Aorta (tissue), 5 donors: ENCODE measurements around the gene ACSL5. TPM values are rescaled to one million over a fixed set of nuclear protein-coding genes. Genes with fewer than 3 reads are reported as not detected.

Experiments used
- ATAC-seq: fragments of 200-7000 bp; cut with Tn5 transposase; one replicate; pipeline ENCODE4 v1.9.1; 2022; ENCODE audit warnings: moderate library complexity; ENCODE audit not compliant: low FRiP score
- DNase-seq, 2 donors: peaks; one replicate each; pipeline ENCODE4 v3.0.0-alpha.2; 2020
- H3K27ac ChIP-seq, 2 donors: one replicate each; pipeline ENCODE4 v1.5.1; 2013; ENCODE audit warnings: low read length in 2 of 2, mild to moderate bottlenecking in 2 of 2, moderate library complexity in 2 of 2, control low read depth in 1 of 2, inconsistent platforms in 1 of 2, low read depth in 1 of 2
- H3K27me3 ChIP-seq, 2 donors: one replicate each; pipeline ENCODE4 v1.6.1; 2013; ENCODE audit warnings: control low read depth in 1 of 2, low read length in 1 of 2, mild to moderate bottlenecking in 1 of 2, moderate library complexity in 1 of 2; ENCODE audit not compliant: insufficient read depth in 2 of 2, control insufficient read depth in 1 of 2
- H3K36me3 ChIP-seq, 2 donors: one replicate each; pipeline ENCODE4 v1.6.1; 2013; ENCODE audit warnings: control low read depth in 1 of 2, low read length in 1 of 2, mild to moderate bottlenecking in 1 of 2; ENCODE audit not compliant: insufficient read depth in 2 of 2, control insufficient read depth in 1 of 2
- H3K4me1 ChIP-seq, 2 donors: one replicate each; pipeline ENCODE4 v1.6.1; 2013; ENCODE audit warnings: low read length in 2 of 2, control low read depth in 1 of 2, mild to moderate bottlenecking in 1 of 2, moderate library complexity in 1 of 2; ENCODE audit not compliant: insufficient read depth in 2 of 2, control insufficient read depth in 1 of 2
- H3K4me3 ChIP-seq, 2 donors: one replicate each; pipeline ENCODE4 v1.5.1; 2013; ENCODE audit warnings: low read length in 2 of 2, control low read depth in 1 of 2, mild to moderate bottlenecking in 1 of 2
- H3K9me3 ChIP-seq: one replicate; pipeline ENCODE4 v1.6.1; 2013; ENCODE audit warnings: mild to moderate bottlenecking, low read length; ENCODE audit not compliant: control insufficient read depth
- WGBS, 2 donors: extraction: QIAGEN DNeasy Blood & Tissue Kit; methylation state at CpG; one replicate each; pipeline ENCODE4 v1.1.7; 2013; 5-methylcytosine and 5-hydroxymethylcytosine counted together
- intact Hi-C, 2 donors: fragments of 100-400 bp; cut with DNase I; formaldehyde crosslinking; loops; one replicate each; pipeline versions ENCODE4 v1.14.2 to v1.15.0; 2022
- polyA plus RNA-seq, 2 donors: library from polyadenylated mRNA; stranded (reverse); fragments of 200-250 nt; gene quantifications; one replicate each; pipeline ENCODE4 v1.2.3, GENCODE V29; 2013
- total RNA-seq, 2 donors: library from RNA; stranded (reverse); fragmentation: NEBNext Ultra II Directional; extraction: Animal tissue kit (Norgen Biotek cat#: 25700); gene quantifications; one replicate each; pipeline ENCODE4 v1.2.1, GENCODE V29; 2021
- donor health status: healthy with polysubstance abuse.
- donor health status: Bipolar disorder and iron deficiency.
- donor health status: DM: no; HTN: no; CAD: no.
- donor health status: DM: no; HTN: no; CAD: no.
- donor health status: DM: yes; HTN: yes; CAD: no.

ACSL5 gene
- total and polyA plus RNA-seq, 4 donors, result 0.92 to 18.7 (median 15.9) TPM

- no peak for ATAC-seq
- 90 to 91% methylated on average over 1 of the region's 1 CpG for WGBS, 2 donors
- DNase-seq, result no peak
- Histone ChIP-seq H3K9me3 (no peaks in the 10 kb centered on the region), H3K4me3 (no peak overlapping the region), H3K27ac (no peak overlapping the region), H3K27me3 (no peaks in the 10 kb centered on the region), H3K4me1 (no peaks in the 10 kb centered on the region), H3K36me3 (peaks cover 0 to 2% of the 10 kb centered on the region in 2 donors)
- intact Hi-C loops, result no loop called here
Observed at GRCh38 chr10:112407696-112408095, 33.8 kb downstream of the ACSL5 start.

GRCh38 chr10:112409299-112409698 lies 35.4 kb downstream of the ACSL5 start:
- Histone ChIP-seq H3K4me3 (no peak overlapping the region), H3K4me1 (no peaks in the 10 kb centered on the region), H3K27me3 (no peaks in the 10 kb centered on the region), H3K27ac (no peak overlapping the region), H3K9me3 (no peaks in the 10 kb centered on the region), H3K36me3 (peaks cover 0 to 2% of the 10 kb centered on the region in 2 donors)
- ATAC-seq (no peak), DNase-seq (no peak)
- intact Hi-C loops, result no loop called here
- 59% methylated on average over 2 of the region's 2 CpGs for WGBS, 2 donors

GRCh38 chr10:112409755-112410154 lies 35.8 kb downstream of the ACSL5 start:
- H3K9me3 ChIP-seq, result no peaks in the 10 kb centered on the region
- no peak for ATAC-seq
- H3K36me3 ChIP-seq, result peaks cover 0 to 2% of the 10 kb centered on the region in 2 donors
- H3K27ac ChIP-seq, result no peak overlapping the region
- H3K4me1 ChIP-seq, result no peaks in the 10 kb centered on the region
- no peaks in the 10 kb centered on the region for H3K27me3 ChIP-seq
- H3K4me3 ChIP-seq, result no peak overlapping the region
- intact Hi-C loops, result no loop called here
- DNase-seq, result no peak
- 51 to 56% methylated on average over 4 of the region's 4 CpGs for WGBS, 2 donors

- no peak for ATAC-seq
- intact Hi-C loops, result no loop called here
- Histone ChIP-seq H3K9me3 (no peaks in the 10 kb centered on the region), H3K27me3 (no peaks in the 10 kb centered on the region), H3K4me3 (no peak overlapping the region), H3K4me1 (no peaks in the 10 kb centered on the region), H3K27ac (no peak overlapping the region), H3K36me3 (peaks cover 0 to 2% of the 10 kb centered on the region in 2 donors)
- 79 to 92% methylated on average over 2 of the region's 2 CpGs for WGBS, 2 donors
- no peak for DNase-seq
Observed at GRCh38 chr10:112412696-112413095, 38.8 kb downstream of the ACSL5 start.

- DNase-seq (no peak), ATAC-seq (no peak)
- H3K9me3 ChIP-seq, result no peaks in the 10 kb centered on the region
- intact Hi-C loops, result no loop called here
- no peaks in the 10 kb centered on the region for H3K27me3 ChIP-seq
- no peaks in the 10 kb centered on the region for H3K36me3 ChIP-seq
- no peak overlapping the region for H3K4me3 ChIP-seq
- H3K27ac ChIP-seq, result no peak overlapping the region
- H3K4me1 ChIP-seq, result no peaks in the 10 kb centered on the region
- WGBS, 2 donors, result 86 to 90% methylated on average over 3 of the region's 3 CpGs
Observed at GRCh38 chr10:112421731-112422130, 47.8 kb downstream of the ACSL5 start.

GRCh38 chr10:112424651-112425050 lies 50.7 kb downstream of the ACSL5 start:
- no peaks in the 10 kb centered on the region for H3K9me3 ChIP-seq
- H3K36me3 ChIP-seq, result no peaks in the 10 kb centered on the region
- DNase-seq (no peak), ATAC-seq (no peak)
- intact Hi-C loops, result no loop called here
- H3K4me3 ChIP-seq, result no peak overlapping the region
- WGBS, 2 donors, result 66 to 74% methylated on average over 2 of the region's 2 CpGs
- no peak overlapping the region for H3K27ac ChIP-seq
- no peaks in the 10 kb centered on the region for H3K27me3 ChIP-seq
- no peaks in the 10 kb centered on the region for H3K4me1 ChIP-seq

GRCh38 chr10:112426111-112426510 lies 52.2 kb downstream of the ACSL5 start:
- WGBS, 2 donors, result 73% methylated on average over 2 of the region's 2 CpGs
- Histone ChIP-seq H3K36me3 (no peaks in the 10 kb centered on the region), H3K9me3 (no peaks in the 10 kb centered on the region), H3K27me3 (no peaks in the 10 kb centered on the region), H3K27ac (no peak overlapping the region), H3K4me1 (no peaks in the 10 kb centered on the region), H3K4me3 (no peak overlapping the region)
- ATAC-seq (no peak), DNase-seq (no peak)
- intact Hi-C loops, result no loop called here

GRCh38 chr10:112429147-112429546 lies 55.2 kb downstream of the ACSL5 start:
- 62 to 72% methylated on average over 3 of the region's 3 CpGs for WGBS, 2 donors
- Histone ChIP-seq H3K27ac (no peak overlapping the region), H3K36me3 (peaks cover 3 to 6% of the 10 kb centered on the region in 2 donors), H3K9me3 (no peaks in the 10 kb centered on the region), H3K4me1 (no peaks in the 10 kb centered on the region), H3K4me3 (no peak overlapping the region), H3K27me3 (no peaks in the 10 kb centered on the region)
- intact Hi-C loops, result no loop called here
- DNase-seq (no peak), ATAC-seq (no peak)

- Histone ChIP-seq H3K27ac (no peak overlapping the region), H3K36me3 (peaks cover 3 to 6% of the 10 kb centered on the region in 2 donors), H3K4me1 (no peaks in the 10 kb centered on the region), H3K4me3 (no peak overlapping the region), H3K27me3 (no peaks in the 10 kb centered on the region), H3K9me3 (no peaks in the 10 kb centered on the region)
- WGBS, 2 donors, result 81 to 82% methylated on average over 14 to 15 of the region's 15 CpGs
- ATAC-seq (no peak), DNase-seq (no peak)
- intact Hi-C loops, result loop anchor here (10.0 kb wide), 2 partner anchors 115 to 255 kb away; no protein-coding TSS in a partner anchor
Observed at GRCh38 chr10:112429654-112430230, 55.8 kb downstream of the ACSL5 start.
